Measurements from ENCODE around the gene PTPRF.

Gene PTPRF

GRCh38 chr1:43671193-43671592 lies 140.5 kb downstream of the PTPRF start:
- Histone ChIP-seq H3K9me3 (ENCODE audit: insufficient read depth, low read length) (no peaks in the 10 kb centered on the region), H3K4me1 (ENCODE audit: low read length) (no peaks in the 10 kb centered on the region), H2AFZ (ENCODE audit: low read depth, low read length) (no peak overlapping the region), H3K9ac (ENCODE audit: low read length) (no peak overlapping the region), H3K27me3 (ENCODE audit: low read depth, low read length) (no peaks in the 10 kb centered on the region), H3K79me2 (ENCODE audit: low read length) (no peaks in the 10 kb centered on the region), H4K20me1 (ENCODE audit: insufficient read depth, low read length) (no peaks in the 10 kb centered on the region), H3K4me2 (ENCODE audit: low read length) (no peak overlapping the region), H3K4me3 (ENCODE audit: low read length) (no peak overlapping the region), H3K36me3 (replicated peaks; ENCODE audit: low read depth, low read length) (peaks cover 28% of the 10 kb centered on the region), H3K27ac (ENCODE audit: low read length) (no peak overlapping the region)
- TF ChIP-seq CTCF (IDR thresholded peaks at IDR 0.05; ENCODE audit: low read depth, low read length) (no peak), EZH2phosphoT487 (IDR thresholded peaks at IDR 0.05; ENCODE audit: low read depth) (no peak)

GRCh38 chr1:43671626-43672330 lies 141.1 kb downstream of the PTPRF start:
- Histone ChIP-seq H2AFZ (ENCODE audit: low read depth, low read length) (no peak overlapping the region), H3K27ac (ENCODE audit: low read length) (no peak overlapping the region), H3K27me3 (ENCODE audit: low read depth, low read length) (no peaks in the 10 kb centered on the region), H3K79me2 (ENCODE audit: low read length) (no peaks in the 10 kb centered on the region), H3K36me3 (replicated peaks; ENCODE audit: low read depth, low read length) (peaks cover 24% of the 10 kb centered on the region), H3K9ac (ENCODE audit: low read length) (no peak overlapping the region), H3K4me2 (ENCODE audit: low read length) (no peak overlapping the region), H3K9me3 (ENCODE audit: insufficient read depth, low read length) (no peaks in the 10 kb centered on the region), H3K4me3 (ENCODE audit: low read length) (no peak overlapping the region), H4K20me1 (ENCODE audit: insufficient read depth, low read length) (no peaks in the 10 kb centered on the region), H3K4me1 (ENCODE audit: low read length) (no peaks in the 10 kb centered on the region)
- TF ChIP-seq CTCF (IDR thresholded peaks at IDR 0.05; ENCODE audit: low read depth, low read length) (no peak), EZH2phosphoT487 (IDR thresholded peaks at IDR 0.05; ENCODE audit: low read depth) (no peak)

GRCh38 chr1:43673261-43673660 lies 142.6 kb downstream of the PTPRF start:
- H3K79me2 ChIP-seq (ENCODE audit: low read length), result no peaks in the 10 kb centered on the region
- no peak overlapping the region for H3K4me2 ChIP-seq (ENCODE audit: low read length)
- H3K36me3 ChIP-seq (replicated peaks; ENCODE audit: low read depth, low read length), result peaks cover 14% of the 10 kb centered on the region
- H4K20me1 ChIP-seq (ENCODE audit: insufficient read depth, low read length), result no peaks in the 10 kb centered on the region
- no peaks in the 10 kb centered on the region for H3K4me1 ChIP-seq (ENCODE audit: low read length)
- TF ChIP-seq EZH2phosphoT487 (IDR thresholded peaks at IDR 0.05; ENCODE audit: low read depth) (no peak), CTCF (IDR thresholded peaks at IDR 0.05; ENCODE audit: low read depth, low read length) (no peak)
- H3K27me3 ChIP-seq (ENCODE audit: low read depth, low read length), result no peaks in the 10 kb centered on the region
- no peak overlapping the region for H3K27ac ChIP-seq (ENCODE audit: low read length)
- no peak overlapping the region for H3K4me3 ChIP-seq (ENCODE audit: low read length)
- H3K9me3 ChIP-seq (ENCODE audit: insufficient read depth, low read length), result no peaks in the 10 kb centered on the region
- H3K9ac ChIP-seq (ENCODE audit: low read length), result no peak overlapping the region
- no peak overlapping the region for H2AFZ ChIP-seq (ENCODE audit: low read depth, low read length)

All from OCI-LY3 (cell line).